GM12878 (cell line): Measurements from ENCODE around the gene TNRC18. TPM values are rescaled to one million over a fixed set of nuclear protein-coding genes. Genes with fewer than 3 reads are reported as not detected.
A peak's percentile ranks its signal among the peaks of the same experiment; 100 is the strongest.

Experiments used
- BHLHE40 ChIP-seq, 2 experiments: fragments of 450-650 bp in 1 of 2; IDR thresholded peaks; 2 replicates each; pipeline ENCODE4 v1.6.1; 2011 to 2017; ENCODE audit warnings: low read depth in 2 of 2, borderline replicate concordance in 1 of 2, improper control_type of control experiment in 1 of 2, low read length in 1 of 2, mild to moderate bottlenecking in 1 of 2
- CHD2 ChIP-seq: IDR thresholded peaks from 2 replicates; pipeline ENCODE4 v1.6.1; 2011; ENCODE audit warnings: low read depth, low read length, improper control_type of control experiment, borderline replicate concordance
- EP300 ChIP-seq, 2 experiments: fragments of 150-350 bp in 1 of 2; IDR thresholded peaks; 2 replicates each; pipeline ENCODE4 v1.6.1; 2011 to 2012; ENCODE audit warnings: low read depth in 2 of 2, low read length in 2 of 2, borderline replicate concordance in 1 of 2, improper control_type of control experiment in 1 of 2, inconsistent platforms in 1 of 2; ENCODE audit not compliant: control insufficient read depth in 1 of 2
- HDAC6 ChIP-seq: fragments of 200-600 bp; sonication (generic); IDR thresholded peaks from one replicate; pipeline ENCODE4 v1.8.0; 2017; ENCODE audit warnings: antibody characterized with exemption; ENCODE audit not compliant: unreplicated experiment
- IRF3 ChIP-seq: fragments of 450-650 bp; IDR thresholded peaks from 2 replicates; pipeline ENCODE4 v1.6.1; 2014; ENCODE audit warnings: mild to moderate bottlenecking
- JUNB ChIP-seq: IDR thresholded peaks from 2 replicates; pipeline ENCODE4 v1.6.1; 2016; ENCODE audit warnings: antibody characterized with exemption, mild to moderate bottlenecking
- KDM1A ChIP-seq: fragments of 200-600 bp; sonication (generic); IDR thresholded peaks from 2 replicates; pipeline ENCODE4 v1.6.1; 2016; ENCODE audit warnings: borderline replicate concordance
- LARP7 ChIP-seq: fragments of 450-650 bp; IDR thresholded peaks from 2 replicates; pipeline ENCODE4 v1.6.1; 2017; ENCODE audit warnings: mild to moderate bottlenecking
- NFXL1 ChIP-seq: fragments of 450-650 bp; IDR thresholded peaks from 2 replicates; pipeline ENCODE4 v1.6.1; 2017; ENCODE audit warnings: antibody characterized with exemption, mild to moderate bottlenecking, borderline replicate concordance
- NR2C1 ChIP-seq: fragments of 450-650 bp; IDR thresholded peaks from 2 replicates; pipeline ENCODE4 v1.6.1; 2017; ENCODE audit warnings: antibody characterized with exemption, mild to moderate bottlenecking, moderate library complexity
- NRF1 ChIP-seq: conservative IDR thresholded peaks from 2 replicates; pipeline ENCODE4 v1.6.1; 2011; ENCODE audit warnings: mild to moderate bottlenecking, low read depth, low read length, improper control_type of control experiment
- SIN3A ChIP-seq: IDR thresholded peaks from 2 replicates; pipeline ENCODE4 v1.6.1; 2012; ENCODE audit warnings: low read depth, low read length, improper control_type of control experiment
- STAT1 ChIP-seq: fragments of 450-650 bp; conservative IDR thresholded peaks from 2 replicates; pipeline ENCODE4 v1.6.1; 2014; ENCODE audit warnings: antibody characterized with exemption, mild to moderate bottlenecking
- TBL1XR1 ChIP-seq: IDR thresholded peaks from 2 replicates; pipeline ENCODE4 v1.6.1; 2012; ENCODE audit warnings: low read depth, low read length, improper control_type of control experiment
- polyA plus RNA-seq, 11 experiments: library from polyadenylated mRNA; depleted of rRNA in 4 of 11; unstranded in 6 of 11; stranded (reverse) in 5 of 11; fragments of >200 nt; fragmentation: Nextera tagmentation in 4 of 11; fragmentation: Illumina TruSeq in 1 of 11; extraction: Ambion mirVana in 4 of 11; extraction: Trizol in 1 of 11; gene quantifications; 1 replicate in 1 of 11; 2 replicates in 10 of 11; pipeline versions ENCODE4 v1.2.1 to v1.2.3, GENCODE V29; 2011 to 2016; ENCODE audit warnings: inconsistent platforms in 2 of 11, missing spikeins in 2 of 11, low read depth in 1 of 11
- total RNA-seq, 4 experiments: library from RNA; depleted of rRNA in 3 of 4; stranded (reverse); fragments of >200 nt in 3 of 4; fragmentation: Illumina TruSeq in 1 of 4; extraction: Trizol in 1 of 4; gene quantifications; 2 replicates each; pipeline versions ENCODE4 v1.2.1 to v1.2.3, GENCODE V29; 2013 to 2021
- TF ChIP-seq, protein P1 (sequence below): fragments of 450-650 bp; IDR thresholded peaks from 2 replicates; pipeline ENCODE4 v1.6.1; 2016; ENCODE audit warnings: mild to moderate bottlenecking
- TF ChIP-seq, protein P2 (sequence below): fragments of 450-650 bp; IDR thresholded peaks from 2 replicates; pipeline ENCODE4 v1.6.1; 2017; ENCODE audit warnings: mild to moderate bottlenecking
- TF ChIP-seq, protein P3 (sequence below), 3 experiments: IDR thresholded peaks in 2 of 3; conservative IDR thresholded peaks in 1 of 3; 2 replicates each; pipeline ENCODE4 v1.5.1; 2011; ENCODE audit warnings: low read depth in 3 of 3, low read length in 3 of 3, mild to moderate bottlenecking in 3 of 3, control low read depth in 2 of 3, moderate library complexity in 2 of 3, inconsistent platforms in 1 of 3, mixed read lengths in 1 of 3; ENCODE audit not compliant: control insufficient read depth in 2 of 3, insufficient read depth in 1 of 3; ENCODE audit errors: extremely low read depth in 1 of 3
- TF ChIP-seq, protein P4 (sequence below): fragments of 450-650 bp; formaldehyde crosslinking; IDR thresholded peaks from 2 replicates; pipeline ENCODE4 v1.4.0; 2020; ENCODE audit warnings: mild to moderate bottlenecking, moderate library complexity

TNRC18 gene
- total and polyA plus RNA-seq, 10 of the 15 experiments (the other 5 are each of a cell fraction or from before 2014, with no cell fraction given), result 0.02 to 31.7 (median 5.4) TPM

GRCh38 chr7:5429253-5429856 lies 5.7 kb upstream of the TNRC18 start (continued):
- TF ChIP-seq NFXL1, result no peak
- no peak for TF ChIP-seq NR2C1
- TF ChIP-seq, protein P1, sequence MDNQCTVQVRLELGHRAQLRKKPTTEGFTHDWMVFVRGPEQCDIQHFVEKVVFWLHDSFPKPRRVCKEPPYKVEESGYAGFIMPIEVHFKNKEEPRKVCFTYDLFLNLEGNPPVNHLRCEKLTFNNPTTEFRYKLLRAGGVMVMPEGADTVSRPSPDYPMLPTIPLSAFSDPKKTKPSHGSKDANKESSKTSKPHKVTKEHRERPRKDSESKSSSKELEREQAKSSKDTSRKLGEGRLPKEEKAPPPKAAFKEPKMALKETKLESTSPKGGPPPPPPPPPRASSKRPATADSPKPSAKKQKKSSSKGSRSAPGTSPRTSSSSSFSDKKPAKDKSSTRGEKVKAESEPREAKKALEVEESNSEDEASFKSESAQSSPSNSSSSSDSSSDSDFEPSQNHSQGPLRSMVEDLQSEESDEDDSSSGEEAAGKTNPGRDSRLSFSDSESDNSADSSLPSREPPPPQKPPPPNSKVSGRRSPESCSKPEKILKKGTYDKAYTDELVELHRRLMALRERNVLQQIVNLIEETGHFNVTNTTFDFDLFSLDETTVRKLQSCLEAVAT, result 0 out of 2 replicates have a peak, but pooled peaks have one; percentile 64
- TF ChIP-seq, protein P2, sequence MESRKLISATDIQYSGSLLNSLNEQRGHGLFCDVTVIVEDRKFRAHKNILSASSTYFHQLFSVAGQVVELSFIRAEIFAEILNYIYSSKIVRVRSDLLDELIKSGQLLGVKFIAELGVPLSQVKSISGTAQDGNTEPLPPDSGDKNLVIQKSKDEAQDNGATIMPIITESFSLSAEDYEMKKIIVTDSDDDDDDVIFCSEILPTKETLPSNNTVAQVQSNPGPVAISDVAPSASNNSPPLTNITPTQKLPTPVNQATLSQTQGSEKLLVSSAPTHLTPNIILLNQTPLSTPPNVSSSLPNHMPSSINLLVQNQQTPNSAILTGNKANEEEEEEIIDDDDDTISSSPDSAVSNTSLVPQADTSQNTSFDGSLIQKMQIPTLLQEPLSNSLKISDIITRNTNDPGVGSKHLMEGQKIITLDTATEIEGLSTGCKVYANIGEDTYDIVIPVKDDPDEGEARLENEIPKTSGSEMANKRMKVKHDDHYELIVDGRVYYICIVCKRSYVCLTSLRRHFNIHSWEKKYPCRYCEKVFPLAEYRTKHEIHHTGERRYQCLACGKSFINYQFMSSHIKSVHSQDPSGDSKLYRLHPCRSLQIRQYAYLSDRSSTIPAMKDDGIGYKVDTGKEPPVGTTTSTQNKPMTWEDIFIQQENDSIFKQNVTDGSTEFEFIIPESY, result no peak
- TF ChIP-seq NRF1, result no peak
- no peak for TF ChIP-seq TBL1XR1
- TF ChIP-seq HDAC6, result peak; percentile 42
- TF ChIP-seq STAT1, result no peak
- no peak for TF ChIP-seq JUNB
- no peak for TF ChIP-seq LARP7
- TF ChIP-seq, protein P3, sequence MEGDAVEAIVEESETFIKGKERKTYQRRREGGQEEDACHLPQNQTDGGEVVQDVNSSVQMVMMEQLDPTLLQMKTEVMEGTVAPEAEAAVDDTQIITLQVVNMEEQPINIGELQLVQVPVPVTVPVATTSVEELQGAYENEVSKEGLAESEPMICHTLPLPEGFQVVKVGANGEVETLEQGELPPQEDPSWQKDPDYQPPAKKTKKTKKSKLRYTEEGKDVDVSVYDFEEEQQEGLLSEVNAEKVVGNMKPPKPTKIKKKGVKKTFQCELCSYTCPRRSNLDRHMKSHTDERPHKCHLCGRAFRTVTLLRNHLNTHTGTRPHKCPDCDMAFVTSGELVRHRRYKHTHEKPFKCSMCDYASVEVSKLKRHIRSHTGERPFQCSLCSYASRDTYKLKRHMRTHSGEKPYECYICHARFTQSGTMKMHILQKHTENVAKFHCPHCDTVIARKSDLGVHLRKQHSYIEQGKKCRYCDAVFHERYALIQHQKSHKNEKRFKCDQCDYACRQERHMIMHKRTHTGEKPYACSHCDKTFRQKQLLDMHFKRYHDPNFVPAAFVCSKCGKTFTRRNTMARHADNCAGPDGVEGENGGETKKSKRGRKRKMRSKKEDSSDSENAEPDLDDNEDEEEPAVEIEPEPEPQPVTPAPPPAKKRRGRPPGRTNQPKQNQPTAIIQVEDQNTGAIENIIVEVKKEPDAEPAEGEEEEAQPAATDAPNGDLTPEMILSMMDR (IDR thresholded peaks at IDR 0.05 in 2 of 3, conservative IDR thresholded peaks at IDR 0.05 in 1 of 3; ENCODE audit: control insufficient read depth in 2 of 3, extremely low read depth in 1 of 3, insufficient read depth in 1 of 3, low read depth in 3 of 3, low read length in 3 of 3), result no peak
- 0 out of 4 replicates have a peak, but pooled peaks of 1 of the 2 experiments have one; percentile 6 for TF ChIP-seq BHLHE40 (IDR thresholded peaks at IDR 0.05; ENCODE audit: borderline replicate concordance in 1 of 2, low read depth in 2 of 2, low read length in 1 of 2)
- TF ChIP-seq, protein P4, sequence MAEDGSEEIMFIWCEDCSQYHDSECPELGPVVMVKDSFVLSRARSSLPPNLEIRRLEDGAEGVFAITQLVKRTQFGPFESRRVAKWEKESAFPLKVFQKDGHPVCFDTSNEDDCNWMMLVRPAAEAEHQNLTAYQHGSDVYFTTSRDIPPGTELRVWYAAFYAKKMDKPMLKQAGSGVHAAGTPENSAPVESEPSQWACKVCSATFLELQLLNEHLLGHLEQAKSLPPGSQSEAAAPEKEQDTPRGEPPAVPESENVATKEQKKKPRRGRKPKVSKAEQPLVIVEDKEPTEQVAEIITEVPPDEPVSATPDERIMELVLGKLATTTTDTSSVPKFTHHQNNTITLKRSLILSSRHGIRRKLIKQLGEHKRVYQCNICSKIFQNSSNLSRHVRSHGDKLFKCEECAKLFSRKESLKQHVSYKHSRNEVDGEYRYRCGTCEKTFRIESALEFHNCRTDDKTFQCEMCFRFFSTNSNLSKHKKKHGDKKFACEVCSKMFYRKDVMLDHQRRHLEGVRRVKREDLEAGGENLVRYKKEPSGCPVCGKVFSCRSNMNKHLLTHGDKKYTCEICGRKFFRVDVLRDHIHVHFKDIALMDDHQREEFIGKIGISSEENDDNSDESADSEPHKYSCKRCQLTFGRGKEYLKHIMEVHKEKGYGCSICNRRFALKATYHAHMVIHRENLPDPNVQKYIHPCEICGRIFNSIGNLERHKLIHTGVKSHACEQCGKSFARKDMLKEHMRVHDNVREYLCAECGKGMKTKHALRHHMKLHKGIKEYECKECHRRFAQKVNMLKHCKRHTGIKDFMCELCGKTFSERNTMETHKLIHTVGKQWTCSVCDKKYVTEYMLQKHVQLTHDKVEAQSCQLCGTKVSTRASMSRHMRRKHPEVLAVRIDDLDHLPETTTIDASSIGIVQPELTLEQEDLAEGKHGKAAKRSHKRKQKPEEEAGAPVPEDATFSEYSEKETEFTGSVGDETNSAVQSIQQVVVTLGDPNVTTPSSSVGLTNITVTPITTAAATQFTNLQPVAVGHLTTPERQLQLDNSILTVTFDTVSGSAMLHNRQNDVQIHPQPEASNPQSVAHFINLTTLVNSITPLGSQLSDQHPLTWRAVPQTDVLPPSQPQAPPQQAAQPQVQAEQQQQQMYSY (CRISPR knock-in tag), result no peak
- TF ChIP-seq CHD2, result 0 out of 2 replicates have a peak, but pooled peaks have one; percentile 23
- no peak for TF ChIP-seq EP300 (IDR thresholded peaks at IDR 0.05; ENCODE audit: borderline replicate concordance in 1 of 2, control insufficient read depth in 1 of 2, low read depth in 2 of 2, low read length in 2 of 2)
- no peak for TF ChIP-seq IRF3
- TF ChIP-seq KDM1A, result no peak
- TF ChIP-seq SIN3A, result no peak
